PC-9 (cell line): ENCODE results near the gene UNC5B. TPM values are rescaled to one million over a fixed set of nuclear protein-coding genes. Genes with fewer than 3 reads are reported as not detected.
A peak's percentile ranks its signal among the peaks of the same experiment; 100 is the strongest.

Source experiments
- BruUV-seq: library from RNA; stranded (reverse); fragments of 400-500 nt; replicated peaks from 2 replicates; lab custom pipeline; 2021; lab: Mats Ljungman, UMichigan
- CTCF ChIA-PET: fragments of 300-600 bp; sonication (Branson Sonifier 250); formaldehyde crosslinking; loops from one replicate; lab custom pipeline; 2022; ENCODE audit warnings: antibody characterized with exemption; lab: Charles Lee
- POLR2A ChIA-PET: fragments of 300-600 bp; sonication (Branson Sonifier 250); formaldehyde crosslinking; loops from one replicate; lab custom pipeline; 2022; ENCODE audit warnings: antibody characterized with exemption; ENCODE audit not compliant: unreplicated experiment; lab: Charles Lee
- DNase-seq, 2 experiments: peaks; one replicate each; pipeline versions ENCODE4 v3.0.0 to v3.0.0-alpha.2; 2015 to 2022; ENCODE audit warnings: mixed read lengths in 1 of 2
- H2AFZ ChIP-seq: fragments of 200-600 bp; sonication (generic); 2 replicates; pipeline ENCODE4 v1.8.1; 2017; ENCODE audit warnings: antibody characterized with exemption
- H3F3A ChIP-seq: fragments of 200-600 bp; sonication (generic); 2 replicates; pipeline ENCODE4 v1.8.1; 2017; ENCODE audit warnings: antibody characterized with exemption, mild to moderate bottlenecking, low read depth; ENCODE audit not compliant: insufficient read depth
- H3K27ac ChIP-seq: fragments of 200-600 bp; sonication (generic); 2 replicates; pipeline ENCODE4 v1.6.1; 2016; ENCODE audit warnings: mixed run types
- H3K27me3 ChIP-seq: fragments of 200-600 bp; sonication (generic); 2 replicates; pipeline ENCODE4 v1.6.1; 2016; ENCODE audit warnings: low read depth, mixed run types; ENCODE audit not compliant: insufficient read depth
- H3K36me3 ChIP-seq: fragments of 200-600 bp; sonication (generic); 2 replicates; pipeline ENCODE4 v1.6.1; 2016; ENCODE audit warnings: low read depth, mixed run types
- H3K4me1 ChIP-seq: fragments of 200-600 bp; sonication (generic); replicated peaks from 2 replicates; pipeline ENCODE4 v1.6.1; 2016; ENCODE audit warnings: mixed run types; ENCODE audit not compliant: insufficient read depth
- H3K4me2 ChIP-seq: fragments of 200-600 bp; sonication (generic); 2 replicates; pipeline ENCODE4 v1.6.1; 2017; ENCODE audit warnings: mixed run types
- H3K4me3 ChIP-seq: fragments of 200-600 bp; sonication (generic); 2 replicates; pipeline ENCODE4 v1.6.1; 2016; ENCODE audit warnings: mixed run types
- H3K79me2 ChIP-seq: fragments of 200-600 bp; sonication (generic); 2 replicates; pipeline ENCODE4 v1.6.1; 2017; ENCODE audit warnings: low read depth, mixed run types
- H3K9me2 ChIP-seq: fragments of 200-600 bp; sonication (generic); 2 replicates; pipeline ENCODE4 v1.8.1; 2017; ENCODE audit warnings: mild to moderate bottlenecking; ENCODE audit not compliant: insufficient read depth
- H3K9me3 ChIP-seq: fragments of 200-600 bp; sonication (generic); 2 replicates; pipeline ENCODE4 v1.8.1; 2016; ENCODE audit warnings: low read depth; ENCODE audit not compliant: insufficient read depth
- H4K20me1 ChIP-seq: fragments of 200-600 bp; sonication (generic); 2 replicates; pipeline ENCODE4 v1.8.1; 2017; ENCODE audit not compliant: insufficient read depth
- CTCF ChIP-seq: fragments of 200-600 bp; sonication (generic); conservative IDR thresholded peaks from 2 replicates; pipeline ENCODE4 v1.6.1; 2017; ENCODE audit warnings: mixed run types, antibody characterized with exemption, mild to moderate bottlenecking, moderate library complexity
- EZH2 ChIP-seq: fragments of 200-600 bp; sonication (generic); IDR thresholded peaks from 2 replicates; pipeline ENCODE4 v1.8.0; 2017; ENCODE audit warnings: antibody characterized with exemption, low read depth
- intact Hi-C: fragments of 100-400 bp; cut with micrococcal nuclease; formaldehyde crosslinking; loops from one replicate; pipeline ENCODE4 v1.10.0; 2022; ENCODE audit not compliant: unreplicated experiment
- total RNA-seq: library from RNA; stranded (reverse); gene quantifications from 2 replicates; pipeline ENCODE4 v1.2.3, GENCODE V29; 2021

UNC5B gene
- total RNA-seq, 1 experiment from 2014 or later = 1.7 TPM

- ChIA-PET CTCF (no interaction called here), POLR2A (no interaction called here)
- no peak for DNase-seq
- Histone ChIP-seq H4K20me1 (no peaks in the 10 kb centered on the region), H3K9me2 (no peaks in the 10 kb centered on the region), H3K4me1 (peaks cover 82% of the 10 kb centered on the region), H3F3A (peaks cover 52% of the 10 kb centered on the region), H3K27ac (no peak overlapping the region), H3K4me3 (no peak overlapping the region), H2AFZ (no peak overlapping the region), H3K36me3 (no peaks in the 10 kb centered on the region), H3K9me3 (no peaks in the 10 kb centered on the region), H3K4me2 (no peak overlapping the region), H3K27me3 (no peaks in the 10 kb centered on the region), H3K79me2 (no peaks in the 10 kb centered on the region)
- intact Hi-C loops = no loop called here
- BruUV-seq = no TSS peak
- TF ChIP-seq CTCF (no peak), EZH2 (no peak)
Observed at GRCh38 chr10:71250842-71251241, 38.5 kb downstream of the UNC5B start.

- no peaks in the 10 kb centered on the region for H3K79me2 ChIP-seq
Observed at GRCh38 chr10:71251319-71251718, 38.9 kb downstream of the UNC5B start.

GRCh38 chr10:71252220-71252619, 39.9 kb downstream of the UNC5B start:
- no peaks in the 10 kb centered on the region for H4K20me1 ChIP-seq
- TF ChIP-seq CTCF (no peak), EZH2 (no peak)
- peak overlapping the region; percentile 53 for H3K4me2 ChIP-seq
- peaks cover 47% of the 10 kb centered on the region for H3F3A ChIP-seq
- POLR2A ChIA-PET = interaction anchor here (0.6 kb wide), 1 partner anchor 1440 kb away, joined by 3 read pairs; the partner anchor contains the start of gene MCU
- H2AFZ ChIP-seq = no peak overlapping the region
- peaks cover 82% of the 10 kb centered on the region for H3K4me1 ChIP-seq
- no peaks in the 10 kb centered on the region for H3K27me3 ChIP-seq
- DNase-seq = peak; percentile 55 to 79
- H3K9me3 ChIP-seq = no peaks in the 10 kb centered on the region
- no peaks in the 10 kb centered on the region for H3K36me3 ChIP-seq
- no peak overlapping the region for H3K4me3 ChIP-seq
- intact Hi-C loops = no loop called here
- peak overlapping the region; percentile 48 for H3K27ac ChIP-seq
- no peaks in the 10 kb centered on the region for H3K79me2 ChIP-seq
- CTCF ChIA-PET = no interaction called here
- H3K9me2 ChIP-seq = no peaks in the 10 kb centered on the region
- BruUV-seq = no TSS peak

More at GRCh38 chr10:71251319-71251718, 38.9 kb downstream of the UNC5B start:
- H3K9me2 ChIP-seq = no peaks in the 10 kb centered on the region
- TF ChIP-seq CTCF = no peak
- no peak for TF ChIP-seq EZH2
- BruUV-seq = no TSS peak
- no peaks in the 10 kb centered on the region for H3K36me3 ChIP-seq
- POLR2A ChIA-PET = no interaction called here
- no peaks in the 10 kb centered on the region for H3K27me3 ChIP-seq
- no peaks in the 10 kb centered on the region for H4K20me1 ChIP-seq
- intact Hi-C loops = no loop called here
- no peaks in the 10 kb centered on the region for H3K9me3 ChIP-seq
- H3K4me1 ChIP-seq = peaks cover 82% of the 10 kb centered on the region
- H3K4me3 ChIP-seq = no peak overlapping the region
- peaks cover 52% of the 10 kb centered on the region for H3F3A ChIP-seq
- H2AFZ ChIP-seq = no peak overlapping the region
- H3K4me2 ChIP-seq = no peak overlapping the region
- no peak for DNase-seq
- no peak overlapping the region for H3K27ac ChIP-seq
- CTCF ChIA-PET = no interaction called here
